ENCODE data around the gene TAGLN2. TPM values are rescaled to one million over a fixed set of nuclear protein-coding genes. Genes with fewer than 3 reads are reported as not detected.

TAGLN2 gene
- 899 TPM for polyA plus RNA-seq (2013, experiment 1 of 2; ENCODE audit: insufficient read length)
- polyA plus RNA-seq (2013, experiment 2 of 2; ENCODE audit: insufficient read length) = 797 TPM

DNA sequence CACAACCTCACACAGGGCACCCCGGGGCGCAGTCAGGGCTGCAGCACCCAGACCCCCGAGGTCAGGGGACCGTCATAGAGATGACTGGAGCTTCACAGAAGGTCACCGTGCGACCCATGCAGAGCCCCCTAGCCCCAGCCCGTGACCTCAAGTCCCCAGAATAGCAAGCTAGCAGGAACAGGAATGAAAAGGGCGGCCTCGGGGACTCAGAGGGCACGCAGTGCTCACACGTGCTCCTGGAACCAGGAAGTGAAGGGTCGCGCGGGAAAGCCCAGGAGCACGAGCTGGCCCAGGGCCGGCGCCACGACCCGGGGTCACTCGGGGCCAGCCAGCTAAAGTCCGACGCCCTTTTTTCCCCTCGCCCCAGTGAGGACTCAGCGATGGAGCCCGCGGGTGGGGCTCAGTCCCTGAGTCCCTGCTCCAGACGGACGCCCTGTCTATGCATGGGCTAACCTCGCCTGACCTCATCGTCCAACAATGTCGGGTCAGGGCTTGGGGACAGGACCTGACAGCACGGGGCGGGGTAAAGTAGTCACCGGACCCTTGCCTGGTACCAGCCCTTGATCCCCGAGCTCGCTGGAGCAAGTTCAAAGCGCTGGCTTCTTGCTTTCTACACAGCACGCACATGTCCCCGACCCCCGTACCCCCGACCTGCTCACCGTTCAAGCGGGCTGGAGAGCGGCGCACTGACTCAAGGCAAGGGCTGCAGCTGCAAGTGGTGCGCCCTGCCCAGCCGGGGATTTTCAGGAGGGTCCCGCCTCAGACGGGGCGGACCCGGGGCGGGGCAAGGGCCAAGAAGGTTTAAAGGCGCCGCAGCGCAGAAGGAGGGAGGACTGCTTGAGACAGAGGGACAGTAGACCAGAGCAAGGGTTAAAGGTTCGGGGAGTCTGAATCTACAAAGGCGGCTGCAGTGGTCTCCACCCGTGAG is at the start of gene TAGLN2:
Gene TAGLN2, minus strand, starts transcription at position 717 of the 928 bp plus-strand sequence. CDS start 4,998 bp downstream, outside the sequence.
- peak; percentile 94 for DNase-seq

DNA sequence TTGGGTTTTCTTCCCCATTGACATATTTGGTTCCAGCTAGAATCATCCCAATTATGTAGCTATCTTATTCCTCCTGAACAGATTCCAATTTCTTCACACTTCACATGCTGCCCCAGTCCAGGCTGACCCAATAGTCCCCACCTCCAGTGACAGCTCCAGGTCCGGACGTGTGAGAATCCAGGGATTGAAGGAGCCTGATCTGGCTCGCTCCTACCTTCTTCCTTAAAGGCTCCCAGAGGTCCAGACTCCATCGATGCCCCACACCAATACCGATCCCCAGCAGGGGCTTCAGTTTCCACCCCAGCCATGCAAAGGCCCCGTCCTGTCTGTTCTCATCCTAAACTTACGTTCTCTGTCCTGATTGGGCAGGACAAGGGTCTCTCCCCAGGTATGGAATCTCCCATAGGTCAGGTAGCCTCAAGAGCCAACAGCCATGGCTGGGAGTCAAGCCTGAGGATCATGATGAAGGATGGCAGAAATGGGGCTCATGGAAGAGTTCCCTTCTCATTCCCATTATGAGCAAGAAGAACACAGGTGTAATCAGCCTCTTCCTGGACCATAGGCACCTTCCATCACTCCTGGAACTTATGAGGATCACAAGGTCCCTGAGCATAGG is 49.2 kb upstream of the TAGLN2 start:
- DNase-seq = no peak

DNA sequence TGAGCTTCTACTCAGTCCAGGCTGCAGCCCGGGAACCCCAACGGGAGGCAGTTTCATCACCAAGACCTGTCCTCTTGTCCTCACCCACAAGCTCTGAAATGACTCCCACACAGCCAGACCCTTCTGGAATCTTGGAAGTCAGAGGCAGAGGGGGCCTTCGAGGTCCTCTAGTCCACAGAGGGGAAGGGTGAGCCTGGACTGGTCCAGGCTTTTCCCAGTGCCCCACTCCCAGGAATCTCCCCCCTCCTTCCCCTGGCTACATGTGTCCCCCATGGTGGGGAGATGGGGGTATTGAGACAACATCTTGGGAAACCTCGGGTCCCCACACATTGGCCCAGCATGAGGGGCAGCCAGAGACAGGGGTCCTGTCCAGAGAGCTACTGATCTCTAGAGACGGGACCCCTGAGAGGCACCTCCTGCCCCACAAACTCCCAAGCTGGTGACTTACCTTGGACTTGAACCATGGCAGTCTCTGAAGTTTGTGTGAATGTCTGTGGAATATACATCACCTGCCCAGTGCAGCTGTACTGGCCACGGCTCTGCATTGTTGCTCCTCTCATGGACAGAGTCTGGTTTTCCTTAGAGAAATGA is 48.1 kb upstream of the TAGLN2 start:
- DNase-seq = no peak

DNA sequence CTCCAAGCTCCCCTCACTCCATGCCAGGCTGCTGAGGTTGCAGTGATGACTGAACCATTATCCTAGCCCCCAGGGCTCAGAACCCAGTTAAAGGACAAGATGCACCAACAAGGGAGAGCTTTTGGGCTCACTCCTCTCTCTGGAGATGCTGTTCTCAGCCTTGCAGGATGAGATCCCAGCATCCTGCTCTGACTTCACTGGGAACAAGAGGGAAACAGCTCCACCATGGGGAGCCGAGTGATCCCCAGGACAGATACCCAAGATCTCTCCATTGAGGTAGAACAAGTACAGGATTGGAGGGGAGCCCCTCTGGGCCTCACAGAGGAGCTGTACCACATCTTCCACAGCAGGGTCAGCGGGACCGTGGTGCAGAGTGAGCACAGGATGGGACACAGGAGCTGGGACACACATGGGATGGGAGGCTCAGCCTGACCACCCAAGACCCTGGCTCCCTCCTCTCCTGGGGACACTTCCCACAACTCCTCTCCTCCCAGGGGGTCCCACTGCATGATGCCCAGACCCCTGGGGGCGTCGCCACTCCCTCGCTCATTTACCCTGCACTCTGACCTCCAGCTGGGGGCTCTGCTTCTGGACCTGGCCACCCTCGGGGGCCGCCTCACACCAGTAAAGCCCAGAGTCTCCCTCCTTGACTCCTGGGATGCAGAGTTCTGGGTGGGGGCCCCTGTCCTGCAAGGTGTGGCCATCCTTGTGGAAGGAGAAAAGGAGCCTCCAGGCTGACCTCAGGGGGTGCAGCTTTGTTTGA is 47.3 kb upstream of the TAGLN2 start:
- no peak for DNase-seq

DNA sequence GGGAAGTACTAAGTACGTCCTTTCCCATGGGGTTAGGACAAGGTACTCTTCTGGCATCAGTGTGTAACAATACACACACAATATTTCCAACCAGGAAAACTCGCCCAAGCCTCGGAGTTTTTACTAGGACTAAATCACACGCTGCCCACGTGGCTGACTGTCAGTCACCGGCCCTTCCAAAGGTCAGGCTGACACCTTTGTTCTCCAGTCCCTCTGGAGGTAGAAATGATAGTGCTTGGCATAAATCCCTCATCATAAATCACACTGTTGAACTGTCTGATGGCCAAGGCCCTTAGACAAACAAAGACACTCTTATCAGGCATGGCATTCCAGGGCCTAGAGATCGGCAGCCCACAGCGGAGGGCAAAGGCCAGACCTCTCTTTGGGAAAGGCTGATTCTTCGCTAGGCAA is 45.6 kb upstream of the TAGLN2 start:
- DNase-seq = no peak

DNA sequence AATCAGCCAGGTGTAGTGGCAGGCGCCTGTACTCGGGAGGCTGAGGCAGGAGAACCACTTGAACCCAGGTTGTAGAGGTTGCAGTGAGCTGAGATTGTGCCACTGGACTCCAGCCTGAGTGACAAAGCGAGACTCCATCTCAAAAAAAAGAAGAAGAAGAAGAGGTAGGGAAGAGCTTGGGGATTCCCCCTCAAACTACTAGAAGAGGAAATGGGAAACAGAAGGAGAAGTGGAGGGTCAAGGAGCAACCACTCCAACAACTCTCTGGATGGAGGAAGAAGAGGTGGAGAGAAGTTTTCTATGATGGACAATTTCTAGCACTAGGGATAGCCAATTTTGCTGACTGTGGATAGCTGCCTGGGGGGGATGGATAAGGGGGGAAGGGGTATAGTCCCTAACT is 43.6 kb upstream of the TAGLN2 start:
- DNase-seq = no peak

DNA sequence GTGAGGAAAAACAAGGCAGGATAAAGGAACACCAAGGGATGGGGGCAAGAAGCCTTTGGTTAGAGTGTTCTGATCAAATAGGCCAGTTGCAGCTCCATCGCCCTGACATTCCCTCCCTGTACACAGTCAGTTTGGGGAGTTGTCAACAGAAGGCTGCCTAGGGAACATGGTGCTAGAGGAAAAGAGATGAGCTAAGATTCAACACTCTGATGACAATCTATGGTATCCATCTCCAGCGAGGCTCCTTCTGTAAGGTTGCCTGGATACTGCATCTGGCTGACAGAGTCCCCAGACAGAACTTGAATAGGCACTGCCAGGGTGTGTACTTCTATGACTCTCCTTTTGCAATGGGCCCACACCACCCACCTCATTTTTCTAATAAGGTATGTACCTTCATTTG is 40.0 kb upstream of the TAGLN2 start:
- no peak for DNase-seq

DNA sequence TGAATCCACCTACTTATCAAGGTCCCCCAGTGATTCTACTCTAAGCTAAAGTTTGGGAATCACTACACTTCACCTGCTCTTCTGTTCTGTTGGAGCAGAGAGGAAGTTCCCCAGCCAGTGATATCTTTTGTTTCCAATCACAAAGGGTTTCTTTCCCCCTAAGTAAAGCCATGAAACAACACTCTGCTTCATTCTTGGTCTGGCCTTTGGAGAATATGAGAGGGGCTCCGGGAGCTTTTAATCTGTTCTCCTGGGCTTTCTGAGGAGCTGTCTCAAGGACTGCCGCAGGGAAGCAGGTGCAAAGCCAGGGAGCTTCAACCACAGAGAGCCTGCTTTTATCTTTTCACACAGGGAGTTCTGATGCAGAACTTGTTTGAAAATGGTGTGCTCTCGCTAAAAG is 38.8 kb upstream of the TAGLN2 start:
- DNase-seq = no peak

DNA sequence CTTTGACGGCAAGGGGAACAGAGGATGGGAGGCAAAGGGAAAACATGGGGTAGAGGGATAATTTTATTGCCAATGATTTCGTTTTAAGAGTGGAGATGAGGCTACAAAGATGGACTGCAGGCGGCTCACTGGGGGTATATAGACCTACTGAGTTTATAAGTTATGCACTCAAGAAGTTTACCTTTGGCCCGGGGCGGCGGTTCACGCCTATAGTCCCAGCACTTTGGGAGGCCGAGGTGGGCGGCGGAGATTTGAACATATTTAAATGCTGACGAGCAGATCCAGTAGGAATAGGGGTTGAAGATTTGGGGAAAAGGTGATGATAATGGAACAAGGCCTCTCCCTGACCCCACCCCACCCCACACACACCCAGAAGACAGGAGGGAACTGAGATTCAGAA is 36.9 kb upstream of the TAGLN2 start:
- no peak for DNase-seq

DNA sequence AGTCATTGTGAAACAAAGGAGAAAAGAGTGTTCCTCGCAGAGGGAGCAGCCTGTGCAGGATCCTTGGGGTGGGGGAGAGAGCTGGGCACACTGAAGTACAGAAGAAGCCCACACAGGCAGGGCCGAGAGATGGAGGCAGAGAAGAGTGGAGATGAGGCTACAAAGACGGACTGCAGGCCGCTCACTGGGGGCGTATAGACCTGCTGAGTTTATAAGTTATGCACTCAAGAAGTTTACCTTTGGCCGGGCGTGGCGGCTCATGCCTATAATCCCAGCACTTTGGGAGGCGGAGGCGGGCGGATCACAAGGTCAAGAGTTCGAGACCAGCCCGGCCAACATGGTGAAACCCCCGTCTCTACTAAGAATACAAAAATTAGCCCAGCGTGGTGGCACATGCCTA is 36.3 kb upstream of the TAGLN2 start:
- DNase-seq = no peak

DNA sequence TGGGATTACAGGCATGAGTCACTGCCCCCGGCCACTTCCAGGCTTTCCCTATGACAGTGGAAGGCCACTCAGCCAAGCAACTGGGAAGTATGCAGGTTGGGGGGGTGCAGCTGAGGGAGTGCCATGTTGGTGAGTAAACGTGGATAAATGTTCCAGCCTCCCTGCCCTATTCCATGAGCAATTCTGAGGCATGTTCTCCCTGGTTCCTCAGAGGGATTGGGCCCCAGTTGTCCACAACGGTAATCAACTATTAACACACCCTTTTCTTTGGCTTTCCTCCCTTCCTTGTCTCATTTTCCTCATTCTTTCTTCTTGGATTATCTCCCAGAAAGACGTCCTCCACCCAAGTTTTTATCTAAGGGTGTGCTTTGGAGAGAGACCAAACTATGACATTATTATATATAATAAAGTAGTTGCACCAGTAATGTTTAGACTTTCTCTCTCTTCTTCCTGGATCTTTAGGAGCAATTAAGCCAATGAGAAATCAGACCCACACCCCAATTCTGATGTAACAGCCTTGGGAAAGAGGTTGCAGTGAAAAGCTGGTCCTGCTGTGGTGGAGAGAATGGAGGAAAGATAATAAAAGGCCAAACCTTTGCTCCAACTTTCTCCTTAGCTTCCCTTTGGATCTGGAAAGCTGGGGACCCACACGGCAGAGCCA is 35.5 kb upstream of the TAGLN2 start:
- DNase-seq = peak; percentile 93

DNA sequence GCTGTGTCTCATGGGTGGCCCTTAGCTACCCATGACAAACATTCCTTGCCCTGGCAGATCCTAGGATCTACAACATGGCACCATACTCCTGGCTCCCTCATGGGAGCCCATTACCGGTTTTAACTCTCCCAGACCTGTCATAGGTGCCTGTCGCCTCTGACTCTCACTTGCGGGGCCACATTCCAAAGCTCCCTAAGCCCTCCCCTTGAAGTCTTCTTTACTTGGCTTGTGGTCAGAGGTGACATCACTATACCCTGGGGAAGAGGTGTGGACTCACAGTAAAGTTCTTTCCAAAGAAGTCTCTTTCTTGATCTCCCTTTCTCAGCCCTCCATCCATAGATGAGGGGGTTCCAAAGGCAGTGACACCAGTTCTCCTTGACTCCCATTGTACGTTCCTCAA is 34.1 kb upstream of the TAGLN2 start:
- peak; percentile 42 for DNase-seq

DNA sequence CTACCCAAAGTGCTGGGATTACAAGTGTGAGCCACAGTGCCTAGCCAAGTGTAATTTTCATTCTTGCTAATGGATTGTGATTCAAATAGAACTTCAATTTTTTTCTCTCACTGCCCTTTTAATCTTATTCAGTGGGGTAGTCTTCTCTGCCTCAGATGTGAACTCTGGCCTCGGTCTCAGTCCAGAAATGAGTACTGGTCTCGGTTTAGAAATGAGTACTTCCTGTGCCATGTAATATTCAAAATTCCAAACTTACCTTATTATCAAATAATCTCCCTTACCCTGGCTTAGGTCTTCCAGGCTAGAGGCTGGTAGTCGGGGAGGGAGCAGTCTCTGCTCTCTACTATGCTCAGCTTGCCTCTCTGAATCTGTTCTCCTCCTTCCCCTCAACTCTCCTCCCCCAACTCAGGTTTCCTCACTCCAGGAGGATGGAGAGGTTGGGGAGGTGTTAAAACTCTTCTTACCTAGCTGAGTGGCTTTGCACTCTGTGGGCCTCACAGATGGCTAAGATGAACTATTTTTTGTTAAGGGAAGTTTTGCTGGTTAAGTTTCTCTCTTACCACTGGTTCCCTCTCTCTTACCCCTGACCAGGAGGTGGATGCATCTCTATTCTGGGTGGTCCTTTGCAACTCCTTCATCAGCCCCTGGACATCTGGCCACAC is 33.5 kb upstream of the TAGLN2 start:
- no peak for DNase-seq

DNA sequence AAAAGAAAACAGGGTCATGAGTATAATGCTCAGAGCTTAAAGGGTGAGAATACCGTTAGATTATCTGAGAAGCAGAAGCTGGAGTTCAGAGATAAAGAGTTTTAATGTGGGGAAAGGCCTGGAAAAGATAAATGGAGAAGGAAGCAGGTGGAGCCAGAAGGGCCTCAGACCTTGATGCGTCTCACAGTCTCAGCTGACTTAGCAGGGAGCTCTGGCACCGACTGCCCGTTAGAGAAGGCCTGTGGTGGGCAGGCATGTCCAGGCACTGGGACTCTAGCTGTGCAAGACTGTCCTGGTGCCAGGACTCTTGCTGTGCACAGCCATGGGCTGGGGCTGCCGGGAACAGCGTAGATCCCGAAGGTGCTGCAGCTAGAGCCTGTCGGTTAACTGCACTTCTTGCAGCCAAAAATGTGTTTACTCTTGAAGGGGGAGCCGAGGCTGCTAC is 32.5 kb upstream of the TAGLN2 start:
- no peak for DNase-seq

DNA sequence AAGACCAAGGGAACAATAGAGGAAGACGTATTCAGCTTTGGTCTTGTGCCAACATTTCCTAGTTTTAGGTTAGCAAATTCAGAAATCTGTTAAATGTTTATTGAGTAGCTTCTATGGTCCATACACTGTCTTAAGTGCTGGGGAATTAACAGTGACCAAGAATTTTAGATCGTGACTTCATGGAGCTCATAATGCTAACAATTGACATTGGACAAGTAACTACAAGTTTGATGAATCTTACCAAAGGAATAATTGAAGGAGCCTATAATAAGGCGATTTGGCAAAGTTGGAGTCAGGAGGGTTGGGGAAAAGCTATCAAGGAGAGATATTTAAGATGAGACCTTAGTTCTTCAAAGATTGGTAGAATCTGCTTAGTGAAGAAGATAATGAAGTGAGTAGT is 30.1 kb upstream of the TAGLN2 start:
- DNase-seq = no peak

DNA sequence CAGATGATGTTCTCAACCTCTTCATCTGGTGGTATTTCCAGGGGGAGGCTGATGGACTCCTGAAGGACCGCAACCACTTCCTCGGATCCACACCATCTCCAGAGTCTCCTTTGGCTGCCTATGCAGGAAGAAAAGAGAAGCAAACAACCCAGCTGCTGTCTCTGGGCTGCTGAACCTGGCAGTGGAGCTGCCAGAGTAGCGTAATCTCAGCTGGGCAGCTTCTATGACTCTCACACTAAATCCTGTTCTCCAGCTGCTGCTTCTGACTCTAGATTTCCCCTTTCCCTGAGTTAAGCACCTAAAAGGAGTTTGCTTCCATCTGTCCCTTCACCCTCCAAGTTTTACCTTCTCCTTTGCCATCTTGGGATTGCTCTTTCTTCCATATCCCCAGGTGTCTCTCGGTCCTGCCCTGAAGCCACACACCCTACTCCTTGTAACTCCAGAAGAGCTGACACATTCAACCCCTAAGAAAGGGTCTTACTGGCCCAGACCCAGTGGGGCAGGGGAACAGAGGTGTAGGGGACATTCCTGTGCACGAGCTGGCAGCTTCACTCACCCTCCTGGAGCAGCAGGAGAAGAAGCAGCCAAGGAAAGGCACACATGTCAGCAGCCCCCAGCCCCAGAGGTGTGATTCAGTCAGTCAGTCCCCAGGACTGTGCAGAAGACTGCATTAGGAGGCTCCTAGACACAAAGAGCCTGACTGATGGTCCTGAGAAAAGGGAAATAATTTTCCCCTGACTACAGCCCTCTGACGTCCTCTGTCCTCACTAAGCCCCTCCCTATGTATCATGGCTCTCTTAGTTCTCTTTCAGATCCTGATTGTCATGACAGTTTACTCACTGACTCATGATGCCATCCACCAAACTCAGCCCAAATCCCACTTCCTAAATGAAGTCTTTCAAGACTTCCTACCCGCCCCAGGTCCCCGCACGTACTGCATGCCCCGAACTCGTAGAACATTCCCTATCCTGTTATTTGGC is 28.5 kb upstream of the TAGLN2 start, which contains the start of gene SLAMF9:
Gene SLAMF9, minus strand, starts transcription at position 702 of the 980 bp plus-strand sequence. Its CDS starts 100 bp downstream, at position 602.
- DNase-seq = peak; percentile 42

DNA sequence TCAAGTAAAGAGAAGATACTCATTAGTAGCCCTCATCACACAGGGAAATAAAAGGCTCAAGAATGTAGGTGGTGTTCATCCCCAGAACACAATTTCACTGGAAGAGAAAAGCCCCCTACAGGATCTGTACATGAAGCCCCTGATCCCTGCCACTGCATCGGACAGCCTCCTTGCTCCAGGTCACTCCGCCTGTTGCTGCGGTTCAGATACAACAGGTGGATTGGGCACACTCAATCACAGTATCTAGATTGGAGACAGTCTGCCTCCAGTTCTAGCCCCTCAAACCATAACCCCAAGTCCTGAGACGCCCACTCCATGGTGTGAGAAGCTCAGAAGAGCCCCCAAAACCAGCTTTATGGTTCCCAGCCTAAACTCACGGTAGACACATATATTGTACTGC is 27.6 kb upstream of the TAGLN2 start:
- DNase-seq = no peak

DNA sequence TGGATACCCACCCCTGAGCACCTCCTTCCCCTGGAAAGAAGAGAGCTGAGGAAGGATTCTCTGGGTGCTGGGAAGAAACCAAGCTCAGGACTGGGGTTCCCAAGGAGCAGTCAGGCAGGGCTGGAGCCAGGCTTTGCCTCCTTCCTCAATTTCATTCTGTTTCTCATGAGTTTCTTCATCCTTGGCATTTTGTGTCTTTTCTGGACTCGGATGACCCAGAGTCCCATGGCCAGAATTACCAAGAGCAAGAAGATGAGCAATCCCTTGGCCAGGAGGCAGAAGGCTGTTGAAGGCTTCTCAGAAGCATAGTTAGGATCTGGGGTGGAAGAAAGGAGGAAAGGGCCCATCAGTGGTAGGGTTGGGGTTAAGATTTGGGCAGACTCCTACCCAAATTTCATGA is 26.2 kb upstream of the TAGLN2 start:
- DNase-seq = no peak

DNA sequence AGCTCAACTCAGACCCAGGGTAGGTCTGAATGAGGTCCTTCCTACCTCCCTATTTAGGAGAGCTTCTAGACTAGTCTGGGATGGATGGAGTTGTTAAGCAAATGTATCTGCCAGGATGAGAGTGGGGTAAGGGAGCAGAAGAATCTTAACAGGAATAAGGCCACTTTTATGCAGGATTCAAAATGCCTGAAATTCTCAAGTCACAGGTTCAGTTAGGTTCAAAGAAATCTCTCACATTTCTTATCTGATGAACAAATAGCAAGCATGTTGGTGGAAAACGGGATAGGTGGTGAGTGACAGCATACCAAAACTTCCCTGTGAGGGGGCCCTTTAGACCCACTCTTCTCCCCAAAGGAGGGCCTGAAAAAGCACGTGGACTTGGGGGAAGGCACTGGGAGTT is 25.7 kb upstream of the TAGLN2 start:
- no peak for DNase-seq

DNA sequence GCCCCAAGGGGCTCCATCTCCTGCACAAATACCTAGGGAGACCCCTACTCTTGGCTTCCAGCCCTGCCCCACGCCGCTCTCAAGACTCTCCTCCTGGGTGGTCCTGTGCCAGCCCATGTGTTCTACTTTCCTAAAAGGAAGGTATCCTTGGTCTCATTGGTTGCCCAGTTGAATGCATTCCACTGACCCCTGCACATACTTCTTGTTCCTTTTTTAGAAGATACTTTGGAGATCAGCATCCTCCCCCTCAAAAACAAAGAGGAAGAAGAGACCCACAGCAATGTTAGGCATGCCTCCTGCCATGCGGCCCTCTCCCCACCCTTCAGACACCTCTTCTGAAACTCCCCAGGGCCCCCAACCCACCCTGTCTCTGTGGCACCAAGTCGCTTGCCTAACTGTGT is 24.7 kb upstream of the TAGLN2 start:
- DNase-seq = no peak
